ENCODE data around the gene COL9A1.

COL9A1 gene

DNA sequence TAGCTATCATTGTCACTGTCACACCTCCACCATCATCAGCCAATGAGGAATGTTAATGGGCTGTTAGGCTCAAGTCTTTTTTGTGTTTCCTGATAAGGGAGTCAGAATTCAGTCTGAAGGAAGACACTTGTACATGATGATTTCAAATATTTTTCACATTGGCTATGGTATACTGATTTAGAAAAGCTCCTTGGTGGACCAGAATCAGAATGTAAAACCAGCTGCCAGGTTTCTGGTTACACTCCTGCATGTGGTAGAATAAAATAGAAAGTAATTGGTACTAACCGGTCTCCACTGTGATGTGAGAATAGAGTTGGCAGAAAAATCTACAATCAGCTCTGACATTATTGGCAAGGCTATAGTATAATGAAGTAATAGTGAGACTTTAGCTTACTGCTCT is 10.7 kb downstream of the COL9A1 start:
- H4K20me1 ChIP-seq (ENCODE audit: control insufficient read depth, insufficient read depth, low read depth, low read length): no peaks in the 10 kb centered on the region; the same call in 1 of the 2 replicates
- H3K79me2 ChIP-seq (ENCODE audit: control insufficient read depth, low read length): no peaks in the 10 kb centered on the region
- H3F3A ChIP-seq (ENCODE audit: control insufficient read depth, insufficient read depth): no peaks in the 10 kb centered on the region
- no peaks in the 10 kb centered on the region for H3K36me3 ChIP-seq (ENCODE audit: control insufficient read depth, low read length)
- H3K4me2 ChIP-seq (ENCODE audit: low read length): no peak overlapping the region
- no peak overlapping the region for H3K4me3 ChIP-seq (ENCODE audit: low read length)
- TF ChIP-seq EZH2phosphoT487 (IDR thresholded peaks at IDR 0.05; ENCODE audit: borderline replicate concordance, low read length): no peak
- TF ChIP-seq, protein P1, sequence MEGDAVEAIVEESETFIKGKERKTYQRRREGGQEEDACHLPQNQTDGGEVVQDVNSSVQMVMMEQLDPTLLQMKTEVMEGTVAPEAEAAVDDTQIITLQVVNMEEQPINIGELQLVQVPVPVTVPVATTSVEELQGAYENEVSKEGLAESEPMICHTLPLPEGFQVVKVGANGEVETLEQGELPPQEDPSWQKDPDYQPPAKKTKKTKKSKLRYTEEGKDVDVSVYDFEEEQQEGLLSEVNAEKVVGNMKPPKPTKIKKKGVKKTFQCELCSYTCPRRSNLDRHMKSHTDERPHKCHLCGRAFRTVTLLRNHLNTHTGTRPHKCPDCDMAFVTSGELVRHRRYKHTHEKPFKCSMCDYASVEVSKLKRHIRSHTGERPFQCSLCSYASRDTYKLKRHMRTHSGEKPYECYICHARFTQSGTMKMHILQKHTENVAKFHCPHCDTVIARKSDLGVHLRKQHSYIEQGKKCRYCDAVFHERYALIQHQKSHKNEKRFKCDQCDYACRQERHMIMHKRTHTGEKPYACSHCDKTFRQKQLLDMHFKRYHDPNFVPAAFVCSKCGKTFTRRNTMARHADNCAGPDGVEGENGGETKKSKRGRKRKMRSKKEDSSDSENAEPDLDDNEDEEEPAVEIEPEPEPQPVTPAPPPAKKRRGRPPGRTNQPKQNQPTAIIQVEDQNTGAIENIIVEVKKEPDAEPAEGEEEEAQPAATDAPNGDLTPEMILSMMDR (IDR thresholded peaks at IDR 0.05; ENCODE audit: low read depth, low read length, poor library complexity, severe bottlenecking): no peak
- H3K27ac ChIP-seq (ENCODE audit: low read depth, low read length): no peak overlapping the region
- 0 out of 2 replicates have a peak, but pooled peaks cover 3% of the 10 kb centered on the region for H3K27me3 ChIP-seq (ENCODE audit: control insufficient read depth, low read length)
- no peaks in the 10 kb centered on the region for H3K4me1 ChIP-seq (ENCODE audit: control insufficient read depth, low read length)
- H3K9me2 ChIP-seq (replicated peaks; ENCODE audit: control insufficient read depth, low read length): no peaks in the 10 kb centered on the region
- H3K9me3 ChIP-seq (ENCODE audit: control insufficient read depth, insufficient read depth, low read length): no peaks in the 10 kb centered on the region

DNA sequence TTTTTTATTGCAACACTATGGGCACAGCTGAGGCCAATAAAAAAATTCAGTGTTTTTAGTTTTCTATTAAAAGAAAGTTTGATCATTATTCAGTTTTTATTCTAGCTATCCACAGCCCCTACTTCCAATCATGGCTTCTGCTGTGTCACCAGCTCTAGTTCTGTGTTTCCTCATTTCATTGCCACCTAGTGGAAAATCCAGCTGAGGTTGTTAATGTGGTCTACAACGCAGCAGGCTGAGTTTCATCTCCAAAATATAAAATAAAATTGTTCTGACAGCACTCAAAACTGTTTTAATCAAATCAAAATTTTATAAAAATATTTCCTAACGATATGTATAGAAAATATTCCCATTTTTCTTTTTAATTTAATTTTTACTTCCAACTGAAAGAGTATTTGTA is 13.6 kb downstream of the COL9A1 start:
- 0 out of 2 replicates have a peak, but pooled peaks cover 3% of the 10 kb centered on the region for H3K27me3 ChIP-seq (ENCODE audit: control insufficient read depth, low read length)
- H3K79me2 ChIP-seq (ENCODE audit: control insufficient read depth, low read length): no peaks in the 10 kb centered on the region
- no peaks in the 10 kb centered on the region for H3K9me2 ChIP-seq (replicated peaks; ENCODE audit: control insufficient read depth, low read length)
- TF ChIP-seq, protein P1 (IDR thresholded peaks at IDR 0.05; ENCODE audit: low read depth, low read length, poor library complexity, severe bottlenecking): no peak
- no peak for TF ChIP-seq EZH2phosphoT487 (IDR thresholded peaks at IDR 0.05; ENCODE audit: borderline replicate concordance, low read length)
- no peaks in the 10 kb centered on the region for H3K4me1 ChIP-seq (ENCODE audit: control insufficient read depth, low read length)
- no peaks in the 10 kb centered on the region for H3K9me3 ChIP-seq (ENCODE audit: control insufficient read depth, insufficient read depth, low read length)
- H4K20me1 ChIP-seq (ENCODE audit: control insufficient read depth, insufficient read depth, low read depth, low read length): no peaks in the 10 kb centered on the region; the same call in 1 of the 2 replicates
- H3K4me2 ChIP-seq (ENCODE audit: low read length): no peak overlapping the region
- H3K4me3 ChIP-seq (ENCODE audit: low read length): no peak overlapping the region
- no peak overlapping the region for H3K27ac ChIP-seq (ENCODE audit: low read depth, low read length)
- H3F3A ChIP-seq (ENCODE audit: control insufficient read depth, insufficient read depth): no peaks in the 10 kb centered on the region
- H3K36me3 ChIP-seq (ENCODE audit: control insufficient read depth, low read length): no peaks in the 10 kb centered on the region

DNA sequence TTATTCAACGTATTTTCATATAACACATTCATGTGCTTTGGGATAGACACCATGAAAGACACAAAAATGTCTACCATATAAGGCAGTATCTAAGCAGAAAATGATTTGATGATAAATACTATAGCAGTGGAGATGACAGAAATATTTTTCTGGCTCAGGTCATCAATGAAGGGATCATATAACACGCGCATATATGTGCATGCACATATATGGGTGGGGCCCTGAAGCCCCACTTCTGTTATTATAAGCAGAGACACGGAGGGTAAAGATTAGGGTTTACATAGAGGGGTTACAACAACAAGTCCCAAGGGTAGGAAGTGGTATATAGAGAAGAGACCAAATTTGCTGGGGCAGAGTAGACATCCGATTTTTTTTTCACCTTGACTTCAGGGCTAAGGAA is 16.0 kb downstream of the COL9A1 start:
- no peaks in the 10 kb centered on the region for H3K9me2 ChIP-seq (replicated peaks; ENCODE audit: control insufficient read depth, low read length)
- TF ChIP-seq, protein P1 (IDR thresholded peaks at IDR 0.05; ENCODE audit: low read depth, low read length, poor library complexity, severe bottlenecking): no peak
- TF ChIP-seq EZH2phosphoT487 (IDR thresholded peaks at IDR 0.05; ENCODE audit: borderline replicate concordance, low read length): no peak
- H3F3A ChIP-seq (ENCODE audit: control insufficient read depth, insufficient read depth): no peaks in the 10 kb centered on the region
- H3K9me3 ChIP-seq (ENCODE audit: control insufficient read depth, insufficient read depth, low read length): no peaks in the 10 kb centered on the region
- no peaks in the 10 kb centered on the region; the same call in 1 of the 2 replicates for H4K20me1 ChIP-seq (ENCODE audit: control insufficient read depth, insufficient read depth, low read depth, low read length)
- no peak overlapping the region for H3K4me2 ChIP-seq (ENCODE audit: low read length)
- H3K27me3 ChIP-seq (ENCODE audit: control insufficient read depth, low read length): no peaks in the 10 kb centered on the region
- no peaks in the 10 kb centered on the region for H3K4me1 ChIP-seq (ENCODE audit: control insufficient read depth, low read length)
- no peaks in the 10 kb centered on the region for H3K36me3 ChIP-seq (ENCODE audit: control insufficient read depth, low read length)
- H3K4me3 ChIP-seq (ENCODE audit: low read length): no peak overlapping the region
- H3K79me2 ChIP-seq (ENCODE audit: control insufficient read depth, low read length): no peaks in the 10 kb centered on the region
- H3K27ac ChIP-seq (ENCODE audit: low read depth, low read length): no peak overlapping the region
